ENCODE data around the gene CTBS. TPM values are rescaled to one million over a fixed set of nuclear protein-coding genes. Genes with fewer than 3 reads are reported as not detected.

CTBS gene
- total and polyA plus RNA-seq, 2 of the 8 experiments (the other 6 are each of a cell fraction or from before 2014, with no cell fraction given): 3.3 to 4.1 TPM

GRCh38 chr1:84611796-84612195 is 37.6 kb upstream of the CTBS start:
- peaks cover 0 to 5% (median 0%) of the 10 kb centered on the region in 4 experiments; a peak in 1 of 8 replicates for H3K36me3 ChIP-seq (ENCODE audit: control insufficient read depth in 2 of 4, insufficient read depth in 4 of 4, low read length in 3 of 4)
- 0 out of 2 replicates have a peak overlapping the region, but pooled peaks have one; percentile 53 for H3K18ac ChIP-seq (ENCODE audit: extremely low read depth, low read length)
- TF ChIP-seq CTCF (IDR thresholded peaks at IDR 0.05; ENCODE audit: control extremely low read depth in 1 of 3, insufficient read depth in 1 of 3, low read depth in 1 of 3, low read length in 3 of 3): no peak
- no peak overlapping the region for H3K27ac ChIP-seq (ENCODE audit: low read depth, low read length)
- H2AFZ ChIP-seq (ENCODE audit: low read length): peak overlapping the region; percentile 48; the same call in 1 of the 2 replicates
- no peaks in the 10 kb centered on the region for H4K20me1 ChIP-seq (replicated peaks in 1 of 2; ENCODE audit: control insufficient read depth in 1 of 2, insufficient read depth in 2 of 2, low read length in 2 of 2)
- H2BK20ac ChIP-seq (ENCODE audit: low read length): no peak overlapping the region
- H3K27me3 ChIP-seq (replicated peaks in 1 of 4; ENCODE audit: control insufficient read depth in 3 of 4, extremely low read depth in 1 of 4, insufficient read depth in 3 of 4, low read length in 3 of 4): no peaks in the 10 kb centered on the region
- no peak overlapping the region for H4K5ac ChIP-seq (ENCODE audit: insufficient read length, low read depth, low read length)
- no peak overlapping the region for H3K4ac ChIP-seq (replicated peaks; ENCODE audit: insufficient read length, low read depth, low read length)
- H3K23ac ChIP-seq (ENCODE audit: insufficient read length): no peak overlapping the region
- DNase-seq (ENCODE audit: low read depth in 1 of 2, low spot score in 2 of 2) (no peak), FAIRE-seq (no peak)
- H2BK12ac ChIP-seq (ENCODE audit: low read depth, low read length): no peak overlapping the region
- H3K4me2 ChIP-seq (ENCODE audit: insufficient read depth in 1 of 2, low read depth in 2 of 2, low read length in 2 of 2): no peak overlapping the region
- 60% methylated on average over 3 of the region's 3 CpGs; no CpG with 5 or more reads in 1 of the 2 experiments for WGBS, 2 experiments (ENCODE audit: extremely low coverage in 1 of 2, insufficient coverage in 1 of 2, insufficient read length in 1 of 2, insufficient replicate concordance in 2 of 2, low coverage in 1 of 2, low lambda C conversion rate in 2 of 2, missing lambda C conversion rate in 1 of 2)
- H2BK15ac ChIP-seq (ENCODE audit: low read length): no peak overlapping the region
- no peaks in the 10 kb centered on the region for H3K79me2 ChIP-seq (ENCODE audit: control insufficient read depth in 1 of 2, insufficient read depth in 2 of 2, low read length in 2 of 2)
- H2BK5ac ChIP-seq (ENCODE audit: low read depth, low read length): no peak overlapping the region
- H3K4me1 ChIP-seq (replicated peaks in 1 of 4; ENCODE audit: control insufficient read depth in 3 of 4, insufficient read depth in 4 of 4, low read length in 3 of 4): no peaks in the 10 kb centered on the region; a peak in 1 of 7 replicates
- no peak overlapping the region for H3K56ac ChIP-seq (replicated peaks; ENCODE audit: insufficient read length, low read depth, low read length)
- H3K9me3 ChIP-seq (ENCODE audit: insufficient read depth in 2 of 2, low read depth in 1 of 2, low read length in 1 of 2): peaks cover 15 to 17% of the 10 kb centered on the region in 2 experiments
- POLR2A ChIA-PET (ENCODE audit: partially characterized antibody): no interaction called here
- H3K4me3 ChIP-seq (ENCODE audit: extremely low read depth in 1 of 4, insufficient read depth in 2 of 4, low read depth in 3 of 4, low read length in 4 of 4): no peak overlapping the region
- no peak overlapping the region for H3K14ac ChIP-seq (ENCODE audit: insufficient read length)
- CTCF ChIA-PET (ENCODE audit: partially characterized antibody): interaction anchor here (1.2 to 2.4 kb wide), 2 partner anchors 19 to 160 kb away, joined by 3 to 4 read pairs; no protein-coding TSS in a partner anchor
- H2AK5ac ChIP-seq (ENCODE audit: low read depth, low read length): no peak overlapping the region
- no peak overlapping the region for H4K91ac ChIP-seq (replicated peaks; ENCODE audit: insufficient read length, low read length)
- H3K9ac ChIP-seq (replicated peaks in 1 of 4; ENCODE audit: extremely low read depth in 1 of 4, low read depth in 3 of 4, low read length in 3 of 4): no peak overlapping the region
- H3K23me2 ChIP-seq (ENCODE audit: low read depth, low read length): no peaks in the 10 kb centered on the region
- H2BK120ac ChIP-seq (replicated peaks; ENCODE audit: low read depth, low read length): no peak overlapping the region
- H3K79me1 ChIP-seq (ENCODE audit: low read depth, low read length): no peaks in the 10 kb centered on the region
- no peak overlapping the region for H4K8ac ChIP-seq (ENCODE audit: extremely low read depth, insufficient read depth, low read length)

Data from H1 (cell line).